Uterus (tissue), 2 donors: Measurements from ENCODE around the gene TNRC6C.

ENCODE experiments used
- CTCF ChIP-seq, 4 experiments: fragments of 200-600 bp in 2 of 4; fragments of 450-650 bp in 2 of 4; sonication (generic) in 2 of 4; IDR thresholded peaks; one replicate each; pipeline ENCODE4 v1.5.1; 2016 to 2019; ENCODE audit warnings: antibody characterized with exemption in 4 of 4, mild to moderate bottlenecking in 2 of 4, moderate library complexity in 1 of 4
- POLR2A ChIP-seq, 2 donors: fragments of 450-650 bp; IDR thresholded peaks; one replicate each; pipeline ENCODE4 v1.6.1; 2016; ENCODE audit warnings: antibody characterized with exemption in 2 of 2, mild to moderate bottlenecking in 1 of 2, moderate library complexity in 1 of 2

DNA sequence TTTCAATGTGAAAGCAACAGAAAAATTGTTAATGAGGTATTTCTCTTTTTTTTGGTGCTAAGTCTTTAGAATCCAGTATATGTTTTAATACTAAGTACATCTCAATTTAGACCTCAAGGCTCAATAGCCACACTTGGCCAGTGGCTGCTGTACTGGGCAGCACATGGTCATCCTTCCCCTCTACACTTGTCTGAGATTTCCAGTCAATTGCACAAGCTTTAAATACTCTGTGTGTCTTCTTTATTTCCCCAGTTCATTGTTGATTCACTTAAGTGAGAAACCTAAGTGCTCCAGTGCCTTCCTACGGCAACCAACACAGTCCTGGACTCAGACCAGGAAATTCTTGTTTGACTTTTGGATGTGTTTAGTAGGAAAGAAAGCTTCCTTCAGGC lies 62.2 kb downstream of the TNRC6C start:
- TF ChIP-seq CTCF (IDR thresholded peaks at IDR 0.05): no peak
- TF ChIP-seq POLR2A (IDR thresholded peaks at IDR 0.05): no peak
